ENCODE data around the gene IQCE. TPM values are rescaled to one million over a fixed set of nuclear protein-coding genes. Genes with fewer than 3 reads are reported as not detected.

The IQCE gene
- polyA plus RNA-seq, 3 donors = 1.8 to 8.4 (median 3.0) TPM

GRCh38 chr7:2646680-2647571 lies 88.1 kb downstream of the IQCE start:
- Mint-ChIP-seq H3K27ac (peak overlapping the region in 6 of 7 donors; percentile 76 to 92 (median 85)), H3K27me3 (ENCODE audit: low read depth in 3 of 3) (peaks cover 0 to 2% (median 0%) of the 10 kb centered on the region in 3 donors), H3K4me1 (peaks cover 41% of the 10 kb centered on the region), H3K4me3 (no peak overlapping the region), H3K36me3 (peaks cover 32 to 65% of the 10 kb centered on the region in 2 donors), H3K9me3 (peaks cover 0 to 1% (median 0%) of the 10 kb centered on the region in 7 donors)
- peak overlapping the region; percentile 27 for H3K9ac ChIP-seq (ENCODE audit: insufficient read depth, low read length, poor library complexity, severe bottlenecking)
- peaks cover 54 to 59% of the 10 kb centered on the region in 2 donors for H3K4me1 ChIP-seq (ENCODE audit: control insufficient read depth in 1 of 2, insufficient read depth in 2 of 2, low read length in 2 of 2)
- peaks cover 39 to 47% of the 10 kb centered on the region in 2 donors for H3K36me3 ChIP-seq (replicated peaks in 1 of 2; ENCODE audit: control insufficient read depth in 1 of 2, insufficient read depth in 2 of 2, low read length in 2 of 2)
- H3K4me3 ChIP-seq (replicated peaks in 1 of 3; ENCODE audit: low read depth in 2 of 3, low read length in 3 of 3) = no peak overlapping the region
- no peak for DNase-seq
- H3K79me2 ChIP-seq (ENCODE audit: insufficient read depth, low read length) = peaks cover 44% of the 10 kb centered on the region
- TF ChIP-seq, protein P1, sequence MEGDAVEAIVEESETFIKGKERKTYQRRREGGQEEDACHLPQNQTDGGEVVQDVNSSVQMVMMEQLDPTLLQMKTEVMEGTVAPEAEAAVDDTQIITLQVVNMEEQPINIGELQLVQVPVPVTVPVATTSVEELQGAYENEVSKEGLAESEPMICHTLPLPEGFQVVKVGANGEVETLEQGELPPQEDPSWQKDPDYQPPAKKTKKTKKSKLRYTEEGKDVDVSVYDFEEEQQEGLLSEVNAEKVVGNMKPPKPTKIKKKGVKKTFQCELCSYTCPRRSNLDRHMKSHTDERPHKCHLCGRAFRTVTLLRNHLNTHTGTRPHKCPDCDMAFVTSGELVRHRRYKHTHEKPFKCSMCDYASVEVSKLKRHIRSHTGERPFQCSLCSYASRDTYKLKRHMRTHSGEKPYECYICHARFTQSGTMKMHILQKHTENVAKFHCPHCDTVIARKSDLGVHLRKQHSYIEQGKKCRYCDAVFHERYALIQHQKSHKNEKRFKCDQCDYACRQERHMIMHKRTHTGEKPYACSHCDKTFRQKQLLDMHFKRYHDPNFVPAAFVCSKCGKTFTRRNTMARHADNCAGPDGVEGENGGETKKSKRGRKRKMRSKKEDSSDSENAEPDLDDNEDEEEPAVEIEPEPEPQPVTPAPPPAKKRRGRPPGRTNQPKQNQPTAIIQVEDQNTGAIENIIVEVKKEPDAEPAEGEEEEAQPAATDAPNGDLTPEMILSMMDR (IDR thresholded peaks at IDR 0.05) = no peak
- peak overlapping the region; percentile 52 to 81 for H3K27ac ChIP-seq (ENCODE audit: low read depth in 1 of 2, low read length in 2 of 2)
- peaks cover 83% of the 10 kb centered on the region for H4K20me1 ChIP-seq (ENCODE audit: insufficient read depth, low read length)
- no peaks in the 10 kb centered on the region for H3K9me3 ChIP-seq (replicated peaks in 1 of 2; ENCODE audit: control insufficient read depth in 1 of 2, insufficient read depth in 1 of 2, low read length in 2 of 2)
- intact Hi-C loops (cut with micrococcal nuclease) = loop anchor here in 1 of 2 donors (5.0 kb wide), 2 partner anchors 35 to 105 kb away; no protein-coding TSS in a partner anchor
- no peak overlapping the region for H2AFZ ChIP-seq (ENCODE audit: insufficient read depth, low read depth, low read length, poor library complexity, severe bottlenecking)
- H3K4me2 ChIP-seq (replicated peaks; ENCODE audit: extremely low read depth, low read length, poor library complexity, severe bottlenecking) = no peak overlapping the region
- WGBS (ENCODE audit: insufficient coverage) = 96% methylated on average over 57 of the region's 73 CpGs
- no peaks in the 10 kb centered on the region for H3K27me3 ChIP-seq (ENCODE audit: control insufficient read depth in 2 of 2, insufficient read depth in 2 of 2, low read length in 2 of 2)

GRCh38 chr7:2647594-2648172 lies 88.9 kb downstream of the IQCE start:
- Histone ChIP-seq H3K4me3 (replicated peaks in 1 of 3; ENCODE audit: low read depth in 2 of 3, low read length in 3 of 3) (no peak overlapping the region), H3K27ac (ENCODE audit: low read depth in 1 of 2, low read length in 2 of 2) (peak overlapping the region; percentile 52 to 81), H3K79me2 (ENCODE audit: insufficient read depth, low read length) (peaks cover 37% of the 10 kb centered on the region), H3K9me3 (replicated peaks in 1 of 2; ENCODE audit: control insufficient read depth in 1 of 2, insufficient read depth in 1 of 2, low read length in 2 of 2) (no peaks in the 10 kb centered on the region), H3K9ac (ENCODE audit: insufficient read depth, low read length, poor library complexity, severe bottlenecking) (peak overlapping the region; percentile 27), H3K4me2 (replicated peaks; ENCODE audit: extremely low read depth, low read length, poor library complexity, severe bottlenecking) (no peak overlapping the region), H3K4me1 (ENCODE audit: control insufficient read depth in 1 of 2, insufficient read depth in 2 of 2, low read length in 2 of 2) (peaks cover 50 to 55% of the 10 kb centered on the region in 2 donors), H3K36me3 (replicated peaks in 1 of 2; ENCODE audit: control insufficient read depth in 1 of 2, insufficient read depth in 2 of 2, low read length in 2 of 2) (peaks cover 46 to 55% of the 10 kb centered on the region in 2 donors), H4K20me1 (ENCODE audit: insufficient read depth, low read length) (peaks cover 87% of the 10 kb centered on the region), H3K27me3 (ENCODE audit: control insufficient read depth in 2 of 2, insufficient read depth in 2 of 2, low read length in 2 of 2) (no peaks in the 10 kb centered on the region), H2AFZ (ENCODE audit: insufficient read depth, low read depth, low read length, poor library complexity, severe bottlenecking) (no peak overlapping the region)
- Mint-ChIP-seq H3K36me3 (peaks cover 40 to 68% of the 10 kb centered on the region in 2 donors), H3K4me1 (peaks cover 39% of the 10 kb centered on the region), H3K27me3 (ENCODE audit: low read depth in 3 of 3) (peaks cover 0 to 2% (median 0%) of the 10 kb centered on the region in 3 donors), H3K27ac (peak overlapping the region; percentile 66 to 88 (median 82)), H3K4me3 (no peak overlapping the region), H3K9me3 (peaks cover 0 to 1% (median 0%) of the 10 kb centered on the region in 7 donors)
- TF ChIP-seq, protein P1 (IDR thresholded peaks at IDR 0.05) = no peak
- WGBS (ENCODE audit: insufficient coverage) = 90% methylated on average over 11 of the region's 15 CpGs
- intact Hi-C loops (cut with micrococcal nuclease) = loop anchor here in 1 of 2 donors (5.0 kb wide), 2 partner anchors 35 to 105 kb away; no protein-coding TSS in a partner anchor
- DNase-seq = peak; percentile 72 to 85 (median 80)

Measured in CD14-positive monocyte (primary cell).